GM19324 (cell line): ENCODE measurements around the gene SLC25A53.

ENCODE experiments used
- ATAC-seq: cut with Tn5 transposase; IDR thresholded peaks from one replicate; pipeline ENCODE4 v1.9.1; 2021; ENCODE audit warnings: mild to moderate bottlenecking, moderate library complexity; ENCODE audit not compliant: unreplicated experiment, low FRiP score

SLC25A53 gene

GRCh38 chrX:104156630-104157529 is at the start of gene SLC25A53:
Gene SLC25A53 (minus strand): TSS chrX:104157009. CDS start chrX:104105257, 51,752 bp downstream.
- peak; percentile 94 for ATAC-seq

GRCh38 chrX:104205548-104205947 is 48.7 kb upstream of the SLC25A53 start:
- ATAC-seq = no peak

GRCh38 chrX:104195489-104196084 is 38.8 kb upstream of the SLC25A53 start:
- no peak for ATAC-seq

GRCh38 chrX:104195013-104195412 is 38.2 kb upstream of the SLC25A53 start:
- no peak for ATAC-seq

GRCh38 chrX:104193485-104193884 is 36.7 kb upstream of the SLC25A53 start:
- ATAC-seq = no peak

GRCh38 chrX:104189837-104190236 is 33.0 kb upstream of the SLC25A53 start:
- no peak for ATAC-seq

GRCh38 chrX:104187931-104188330 is 31.1 kb upstream of the SLC25A53 start:
- no peak for ATAC-seq

- no peak for ATAC-seq
These were observed 26.9 kb upstream of the SLC25A53 start for GRCh38 chrX:104183685-104184084.

GRCh38 chrX:104173841-104174240 is 17.0 kb upstream of the SLC25A53 start:
- ATAC-seq = no peak

- ATAC-seq = no peak
These were observed 16.0 kb upstream of the SLC25A53 start for GRCh38 chrX:104172788-104173187.

GRCh38 chrX:104172121-104172520 is 15.3 kb upstream of the SLC25A53 start:
- ATAC-seq = no peak

GRCh38 chrX:104168127-104168526 is 11.3 kb upstream of the SLC25A53 start:
- ATAC-seq = no peak

GRCh38 chrX:104166735-104167436 is 10.1 kb upstream of the SLC25A53 start:
- no peak for ATAC-seq

- peak; percentile 96 for ATAC-seq
These were observed 9.3 kb upstream of the SLC25A53 start, which contains the start of gene FAM199X for GRCh38 chrX:104165894-104166734. Gene FAM199X (plus strand): TSS chrX:104166453. CDS start chrX:104166786, 333 bp downstream.

GRCh38 chrX:104151037-104151436 is 5.8 kb downstream of the SLC25A53 start:
- no peak for ATAC-seq

- ATAC-seq = no peak
These were observed 15.6 kb downstream of the SLC25A53 start for GRCh38 chrX:104141087-104141760.

GRCh38 chrX:104137496-104137895 is 19.3 kb downstream of the SLC25A53 start:
- ATAC-seq = no peak

- ATAC-seq = peak; percentile 67
These were observed 20.4 kb downstream of the SLC25A53 start for GRCh38 chrX:104136241-104137019.

- ATAC-seq = no peak
These were observed 21.1 kb downstream of the SLC25A53 start for GRCh38 chrX:104135677-104136076.
